Mucosa of descending colon (tissue), 3 donors: ENCODE data around the gene ESR2. TPM values are rescaled to one million over a fixed set of nuclear protein-coding genes. Genes with fewer than 3 reads are reported as not detected.

Experiments used
- ATAC-seq: fragments of 200-7000 bp; cut with Tn5 transposase; one replicate; pipeline ENCODE4 v1.9.1; 2020; ENCODE audit warnings: mild to moderate bottlenecking, moderate library complexity
- DNase-seq, 3 donors: peaks; one replicate each; pipeline ENCODE4 v3.0.0-alpha.2; 2020
- H3K36me3 ChIP-seq: fragments of 200-600 bp; one replicate; pipeline ENCODE4 v1.8.0; 2021; ENCODE audit warnings: low read depth, mild to moderate bottlenecking
- H3K4me1 ChIP-seq: fragments of 200-600 bp; one replicate; pipeline ENCODE4 v1.8.0; 2021; ENCODE audit warnings: low read depth, mild to moderate bottlenecking
- H3K4me3 ChIP-seq: fragments of 200-600 bp; one replicate; pipeline ENCODE4 v1.8.0; 2021; ENCODE audit warnings: mild to moderate bottlenecking
- H3K9me3 ChIP-seq: fragments of 200-600 bp; one replicate; pipeline ENCODE4 v1.8.0; 2021; ENCODE audit warnings: mild to moderate bottlenecking
- intact Hi-C, 2 donors: fragments of 100-400 bp; cut with DNase I in 1 of 2; cut with micrococcal nuclease in 1 of 2; formaldehyde crosslinking; loops; one replicate each; pipeline versions ENCODE4 v1.11.0 to v1.11.1; 2022; cut with DNase I, micrococcal nuclease
- total RNA-seq, 3 donors: library from RNA; stranded (reverse); fragmentation: NEBNext Ultra II Directional in 2 of 3; extraction: Animal tissue kit (Norgen Biotek cat#: 25700) in 2 of 3; gene quantifications; one replicate each; pipeline versions ENCODE4 v1.2.1 to v1.2.4, GENCODE V29; 2021 to 2023
- TF ChIP-seq, protein P1 (sequence below): fragments of 200-600 bp; IDR thresholded peaks from one replicate; pipeline ENCODE4 v1.8.0; 2022; ENCODE audit warnings: antibody characterized with exemption, mild to moderate bottlenecking
- donor health status: DM: no; HTN: no; CAD: no; lungs with moderate emphysema.
- donor health status: DM: no; HTN: no; CAD: no.
- donor health status: DM: no; HTN: yes; CAD: no.

ESR2 gene
- total RNA-seq, 3 donors from 2014 or later: 0.32 to 0.60 (median 0.41) TPM

DNA sequence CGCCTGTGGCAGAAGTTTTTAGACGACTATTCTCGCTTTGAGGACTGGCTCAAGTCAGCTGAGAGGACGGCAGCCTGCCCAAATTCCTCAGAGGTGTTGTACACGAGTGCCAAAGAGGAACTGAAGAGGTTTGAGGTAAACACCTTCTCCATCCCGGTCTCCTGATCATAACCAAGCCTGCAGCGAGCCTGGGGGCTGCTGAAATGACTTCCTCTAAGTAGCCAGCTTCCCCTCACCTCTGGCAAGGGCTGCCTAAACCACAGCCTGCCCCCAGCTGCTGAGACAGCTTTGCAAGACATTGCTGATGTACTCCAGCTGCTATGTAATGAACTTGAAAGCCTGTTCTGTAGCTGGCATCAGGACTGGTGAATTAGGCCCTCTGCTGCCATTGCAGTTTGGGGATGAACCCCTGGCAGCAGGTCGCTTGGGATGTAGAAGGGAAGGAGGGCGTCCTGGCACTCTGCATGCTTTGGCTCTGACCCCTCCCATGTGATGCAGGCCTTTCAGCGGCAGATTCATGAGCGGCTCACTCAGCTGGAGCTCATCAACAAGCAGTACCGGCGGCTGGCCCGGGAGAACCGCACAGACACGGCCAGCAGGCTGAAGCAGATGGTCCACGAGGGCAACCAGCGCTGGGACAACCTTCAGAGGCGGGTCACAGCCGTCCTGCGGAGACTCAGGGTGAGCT, 84.6 kb downstream of the ESR2 start:
- Histone ChIP-seq H3K36me3 (peaks cover 10% of the 10 kb centered on the region), H3K4me1 (no peaks in the 10 kb centered on the region), H3K9me3 (no peaks in the 10 kb centered on the region), H3K4me3 (no peak overlapping the region)
- TF ChIP-seq, protein P1, sequence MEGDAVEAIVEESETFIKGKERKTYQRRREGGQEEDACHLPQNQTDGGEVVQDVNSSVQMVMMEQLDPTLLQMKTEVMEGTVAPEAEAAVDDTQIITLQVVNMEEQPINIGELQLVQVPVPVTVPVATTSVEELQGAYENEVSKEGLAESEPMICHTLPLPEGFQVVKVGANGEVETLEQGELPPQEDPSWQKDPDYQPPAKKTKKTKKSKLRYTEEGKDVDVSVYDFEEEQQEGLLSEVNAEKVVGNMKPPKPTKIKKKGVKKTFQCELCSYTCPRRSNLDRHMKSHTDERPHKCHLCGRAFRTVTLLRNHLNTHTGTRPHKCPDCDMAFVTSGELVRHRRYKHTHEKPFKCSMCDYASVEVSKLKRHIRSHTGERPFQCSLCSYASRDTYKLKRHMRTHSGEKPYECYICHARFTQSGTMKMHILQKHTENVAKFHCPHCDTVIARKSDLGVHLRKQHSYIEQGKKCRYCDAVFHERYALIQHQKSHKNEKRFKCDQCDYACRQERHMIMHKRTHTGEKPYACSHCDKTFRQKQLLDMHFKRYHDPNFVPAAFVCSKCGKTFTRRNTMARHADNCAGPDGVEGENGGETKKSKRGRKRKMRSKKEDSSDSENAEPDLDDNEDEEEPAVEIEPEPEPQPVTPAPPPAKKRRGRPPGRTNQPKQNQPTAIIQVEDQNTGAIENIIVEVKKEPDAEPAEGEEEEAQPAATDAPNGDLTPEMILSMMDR: no peak
- peak in 2 of 3 donors; percentile 32 to 37 for DNase-seq
- intact Hi-C loops: no loop called here
- peak; percentile 51 for ATAC-seq

DNA sequence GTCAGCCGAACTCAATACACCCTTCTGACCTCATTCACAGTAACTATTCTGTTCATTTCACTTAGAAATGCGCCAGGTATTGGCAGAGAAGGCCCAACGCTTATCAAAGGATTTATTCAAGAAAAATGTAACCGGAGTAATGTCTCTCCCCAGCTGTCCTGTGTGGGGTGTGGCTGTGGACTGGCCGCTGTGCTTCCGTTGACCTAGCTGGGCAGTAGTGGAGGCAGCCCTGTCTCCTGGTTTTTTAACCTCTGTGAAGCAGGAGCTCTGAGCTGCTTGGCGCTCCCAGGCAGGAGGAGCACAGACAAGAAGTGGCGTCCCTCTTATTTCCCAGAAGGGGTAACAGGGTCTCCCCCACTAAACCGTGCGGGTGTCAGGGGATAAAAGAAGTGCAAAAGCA, 85.2 kb downstream of the ESR2 start:
- Histone ChIP-seq H3K4me1 (no peaks in the 10 kb centered on the region), H3K36me3 (peaks cover 10% of the 10 kb centered on the region)
- TF ChIP-seq, protein P1: no peak

DNA sequence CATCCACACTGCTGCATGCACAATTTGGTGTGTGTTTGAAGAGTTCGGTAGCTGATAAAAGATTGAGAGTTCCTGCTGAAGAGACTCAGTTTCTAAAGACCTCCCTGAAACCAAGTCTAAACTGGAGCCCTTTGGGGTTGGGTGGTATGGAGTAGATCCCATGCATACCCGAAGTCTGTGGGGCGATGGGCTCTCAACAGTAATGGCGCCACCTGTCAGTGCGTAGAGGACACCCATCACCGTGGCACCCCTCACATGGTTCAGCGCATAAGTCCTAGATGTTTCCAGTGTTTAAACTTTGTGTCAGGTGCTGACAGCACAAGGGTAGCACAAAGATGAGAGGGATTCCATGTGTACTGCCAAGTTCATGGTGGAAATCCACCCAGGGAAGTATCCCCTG, 85.9 kb downstream of the ESR2 start:
- ATAC-seq (no peak), DNase-seq (no peak)
- Histone ChIP-seq H3K4me3 (no peak overlapping the region), H3K4me1 (no peaks in the 10 kb centered on the region), H3K36me3 (peaks cover 10% of the 10 kb centered on the region), H3K9me3 (no peaks in the 10 kb centered on the region)
- intact Hi-C loops: no loop called here
- TF ChIP-seq, protein P1: no peak

More for the DNA sequence above, 85.2 kb downstream of the ESR2 start:
- ATAC-seq (no peak), DNase-seq (no peak)
- Histone ChIP-seq H3K4me3 (no peak overlapping the region), H3K9me3 (no peaks in the 10 kb centered on the region)
- intact Hi-C loops: no loop called here

DNA sequence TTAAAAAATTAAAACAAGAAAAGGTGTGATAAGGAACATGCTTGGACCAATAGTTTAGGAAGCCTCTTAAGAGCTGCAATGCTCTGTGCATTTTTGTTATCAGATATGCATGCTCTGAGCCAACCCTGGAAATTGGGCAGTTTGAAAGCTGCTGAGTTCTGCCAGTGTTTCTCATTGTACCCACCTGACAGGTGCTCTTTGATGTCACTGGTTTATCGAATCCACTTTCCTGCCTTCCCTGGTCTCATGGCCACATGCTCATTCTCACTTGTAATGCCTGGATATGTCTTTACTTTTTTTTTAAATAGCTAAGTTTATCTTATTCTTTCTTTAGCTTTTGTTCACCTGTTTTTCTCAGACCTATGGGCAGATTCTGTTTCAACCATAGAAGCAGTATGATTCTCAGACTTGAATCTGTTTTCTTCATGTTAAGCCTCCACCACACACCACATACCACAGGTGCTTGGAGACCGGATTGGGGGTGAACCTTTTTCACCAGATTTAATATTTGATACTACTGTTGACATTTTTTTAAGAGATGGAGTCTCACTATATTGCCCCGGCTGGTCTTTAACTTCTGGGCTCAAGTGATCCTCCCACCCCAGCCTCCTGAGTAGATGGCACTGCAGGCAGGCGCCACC, 90.7 kb downstream of the ESR2 start:
- intact Hi-C loops: no loop called here
- no peaks in the 10 kb centered on the region for H3K36me3 ChIP-seq
- H3K4me3 ChIP-seq: no peak overlapping the region
- no peaks in the 10 kb centered on the region for H3K4me1 ChIP-seq
- TF ChIP-seq, protein P1: no peak
- DNase-seq: no peak
- H3K9me3 ChIP-seq: no peaks in the 10 kb centered on the region
- peak; percentile 16 for ATAC-seq

DNA sequence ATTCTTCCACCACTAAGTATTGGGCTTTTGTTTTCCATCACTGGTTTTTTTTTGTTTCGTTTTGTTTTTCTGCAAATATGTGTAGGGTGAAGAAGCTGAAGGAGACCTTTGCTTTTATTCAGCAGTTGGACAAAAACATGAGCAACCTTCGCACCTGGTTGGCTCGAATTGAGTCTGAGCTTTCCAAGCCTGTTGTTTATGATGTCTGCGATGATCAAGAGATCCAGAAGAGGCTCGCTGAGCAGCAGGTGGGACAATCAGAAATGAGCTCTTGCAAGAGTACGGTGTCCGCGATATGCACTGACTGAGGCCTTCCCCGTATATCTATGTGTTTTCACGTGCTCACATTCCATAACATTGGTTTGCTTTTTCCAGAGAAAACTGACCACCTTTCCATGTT, 91.5 kb downstream of the ESR2 start:
- H3K4me3 ChIP-seq: no peak overlapping the region
- H3K9me3 ChIP-seq: no peaks in the 10 kb centered on the region
- H3K4me1 ChIP-seq: no peaks in the 10 kb centered on the region
- TF ChIP-seq, protein P1: no peak
- DNase-seq (no peak), ATAC-seq (no peak)
- intact Hi-C loops: no loop called here
- no peaks in the 10 kb centered on the region for H3K36me3 ChIP-seq
